Measurements from ENCODE around the gene NUDT16. TPM values are rescaled to one million over a fixed set of nuclear protein-coding genes. Genes with fewer than 3 reads are reported as not detected.

The NUDT16 gene
- total RNA-seq, 2 experiments from 2014 or later: 4.7 to 5.7 TPM

GRCh38 chr3:131350506-131350905 is 31.1 kb upstream of the NUDT16 start:
- POLR2A ChIA-PET: no interaction called here
- H3K9me3 ChIP-seq (ENCODE audit: control insufficient read depth in 1 of 2, insufficient read depth in 1 of 2, low read length in 2 of 2): no peaks in the 10 kb centered on the region
- Mint-ChIP-seq H3K4me1 (ENCODE audit: low read depth) (no peaks in the 10 kb centered on the region), H3K27me3 (no peaks in the 10 kb centered on the region), H3K4me3 (no peak overlapping the region), H3K9me3 (no peaks in the 10 kb centered on the region), H3K36me3 (ENCODE audit: low read depth) (no peaks in the 10 kb centered on the region), H3K27ac (no peak overlapping the region)
- H3K4me1 ChIP-seq (ENCODE audit: insufficient read depth, low read length): no peaks in the 10 kb centered on the region
- no peak overlapping the region for H3K4me3 ChIP-seq (ENCODE audit: low read length)
- no peaks in the 10 kb centered on the region for H3K36me3 ChIP-seq (ENCODE audit: insufficient read depth, low read length)
- TF ChIP-seq, protein P1, sequence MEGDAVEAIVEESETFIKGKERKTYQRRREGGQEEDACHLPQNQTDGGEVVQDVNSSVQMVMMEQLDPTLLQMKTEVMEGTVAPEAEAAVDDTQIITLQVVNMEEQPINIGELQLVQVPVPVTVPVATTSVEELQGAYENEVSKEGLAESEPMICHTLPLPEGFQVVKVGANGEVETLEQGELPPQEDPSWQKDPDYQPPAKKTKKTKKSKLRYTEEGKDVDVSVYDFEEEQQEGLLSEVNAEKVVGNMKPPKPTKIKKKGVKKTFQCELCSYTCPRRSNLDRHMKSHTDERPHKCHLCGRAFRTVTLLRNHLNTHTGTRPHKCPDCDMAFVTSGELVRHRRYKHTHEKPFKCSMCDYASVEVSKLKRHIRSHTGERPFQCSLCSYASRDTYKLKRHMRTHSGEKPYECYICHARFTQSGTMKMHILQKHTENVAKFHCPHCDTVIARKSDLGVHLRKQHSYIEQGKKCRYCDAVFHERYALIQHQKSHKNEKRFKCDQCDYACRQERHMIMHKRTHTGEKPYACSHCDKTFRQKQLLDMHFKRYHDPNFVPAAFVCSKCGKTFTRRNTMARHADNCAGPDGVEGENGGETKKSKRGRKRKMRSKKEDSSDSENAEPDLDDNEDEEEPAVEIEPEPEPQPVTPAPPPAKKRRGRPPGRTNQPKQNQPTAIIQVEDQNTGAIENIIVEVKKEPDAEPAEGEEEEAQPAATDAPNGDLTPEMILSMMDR (IDR thresholded peaks at IDR 0.05): no peak
- DNase-seq (no peak), ATAC-seq (ENCODE audit: poor library complexity) (no peak)
- H3K27me3 ChIP-seq (ENCODE audit: control insufficient read depth in 1 of 2, insufficient read depth in 2 of 2, low read length in 2 of 2): no peaks in the 10 kb centered on the region
- CTCF ChIA-PET: no interaction called here
- intact Hi-C loops (cut with DNase I, micrococcal nuclease): no loop called here
- H3K27ac ChIP-seq (ENCODE audit: low read depth in 1 of 2, low read length in 2 of 2): no peak overlapping the region

DNA sequence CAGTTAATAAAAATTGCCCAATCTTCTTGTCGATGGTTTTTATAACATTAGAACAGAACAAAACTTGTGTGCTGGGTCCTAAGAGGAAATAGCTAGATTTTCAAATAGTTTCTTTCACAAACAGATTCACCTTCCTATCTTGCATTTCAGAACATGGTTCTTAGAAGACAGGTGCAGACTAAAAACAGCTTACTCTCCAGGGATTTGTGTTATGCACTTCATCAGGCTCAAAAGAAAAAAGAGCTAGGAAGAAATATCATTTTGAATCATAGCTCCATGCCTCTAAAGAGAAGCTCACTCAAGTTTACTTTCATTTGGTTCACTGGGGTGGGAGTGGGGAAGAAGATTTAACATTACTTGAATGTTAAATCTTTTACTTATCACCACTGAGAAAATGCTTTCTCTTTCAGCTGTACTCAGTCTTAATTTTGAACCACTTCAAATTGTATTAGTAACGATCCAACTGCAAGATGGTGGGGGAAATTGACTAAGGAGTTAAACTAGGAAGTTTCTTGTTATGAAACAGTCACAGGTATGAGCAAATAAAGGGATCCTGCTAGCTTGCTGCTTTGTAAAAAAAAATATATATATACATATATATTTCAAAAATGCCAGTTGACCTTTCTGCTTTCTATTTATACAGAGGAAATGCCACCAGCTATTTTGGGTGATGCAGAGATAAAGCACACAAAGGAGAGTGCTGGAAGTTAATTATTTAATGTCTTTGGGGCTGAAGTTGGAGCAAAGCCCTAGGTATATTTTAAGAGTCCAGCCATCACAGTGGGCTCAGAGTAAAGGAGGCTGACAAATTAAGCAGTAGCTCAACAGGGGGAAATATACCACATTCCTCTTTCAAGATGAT is 28.3 kb upstream of the NUDT16 start:
- Mint-ChIP-seq H3K36me3 (ENCODE audit: low read depth) (no peaks in the 10 kb centered on the region), H3K4me1 (ENCODE audit: low read depth) (no peaks in the 10 kb centered on the region), H3K4me3 (no peak overlapping the region), H3K27me3 (peaks cover 6% of the 10 kb centered on the region), H3K9me3 (no peaks in the 10 kb centered on the region), H3K27ac (no peak overlapping the region)
- TF ChIP-seq, protein P1 (IDR thresholded peaks at IDR 0.05): no peak
- POLR2A ChIA-PET: no interaction called here
- CTCF ChIA-PET: no interaction called here
- H3K36me3 ChIP-seq (ENCODE audit: insufficient read depth, low read length): no peaks in the 10 kb centered on the region
- H3K27me3 ChIP-seq (ENCODE audit: control insufficient read depth in 1 of 2, insufficient read depth in 2 of 2, low read length in 2 of 2): no peaks in the 10 kb centered on the region
- intact Hi-C loops (cut with DNase I, micrococcal nuclease): no loop called here
- DNase-seq: no peak
- no peak overlapping the region for H3K4me3 ChIP-seq (ENCODE audit: low read length)
- no peaks in the 10 kb centered on the region for H3K4me1 ChIP-seq (ENCODE audit: insufficient read depth, low read length)
- H3K27ac ChIP-seq (ENCODE audit: low read depth in 1 of 2, low read length in 2 of 2): no peak overlapping the region
- H3K9me3 ChIP-seq (ENCODE audit: control insufficient read depth in 1 of 2, insufficient read depth in 1 of 2, low read length in 2 of 2): no peaks in the 10 kb centered on the region
- ATAC-seq (ENCODE audit: poor library complexity): no peak

DNA sequence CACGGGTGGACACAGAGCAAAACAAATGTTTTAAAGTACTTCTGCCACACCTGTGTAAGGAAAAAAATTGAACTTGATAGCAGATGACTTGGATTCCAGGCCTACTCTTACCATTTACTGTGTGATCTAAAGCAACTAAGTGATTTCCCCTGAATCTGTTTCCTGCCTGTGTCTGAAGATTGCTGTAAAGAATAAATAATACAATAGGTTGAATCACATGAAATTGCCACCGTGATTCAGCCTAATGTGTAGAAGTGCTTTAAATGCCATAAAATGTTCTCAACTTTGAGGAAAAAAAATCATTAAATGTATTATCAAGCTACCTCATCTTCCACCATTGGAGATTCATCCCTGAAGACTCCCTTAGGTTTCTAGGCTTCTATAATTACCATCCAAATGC is 27.6 kb upstream of the NUDT16 start:
- Mint-ChIP-seq H3K4me3 (no peak overlapping the region), H3K36me3 (ENCODE audit: low read depth) (no peaks in the 10 kb centered on the region), H3K4me1 (ENCODE audit: low read depth) (no peaks in the 10 kb centered on the region), H3K27me3 (peaks cover 11% of the 10 kb centered on the region), H3K9me3 (no peaks in the 10 kb centered on the region), H3K27ac (no peak overlapping the region)
- Histone ChIP-seq H3K36me3 (ENCODE audit: insufficient read depth, low read length) (no peaks in the 10 kb centered on the region), H3K4me1 (ENCODE audit: insufficient read depth, low read length) (no peaks in the 10 kb centered on the region), H3K4me3 (ENCODE audit: low read length) (no peak overlapping the region), H3K27me3 (ENCODE audit: control insufficient read depth in 1 of 2, insufficient read depth in 2 of 2, low read length in 2 of 2) (peaks cover 0 to 5% of the 10 kb centered on the region in 2 experiments), H3K9me3 (ENCODE audit: control insufficient read depth in 1 of 2, insufficient read depth in 1 of 2, low read length in 2 of 2) (no peaks in the 10 kb centered on the region), H3K27ac (ENCODE audit: low read depth in 1 of 2, low read length in 2 of 2) (no peak overlapping the region)
- ATAC-seq (ENCODE audit: poor library complexity) (no peak), DNase-seq (no peak)
- intact Hi-C loops (cut with DNase I, micrococcal nuclease): no loop called here
- TF ChIP-seq, protein P1 (IDR thresholded peaks at IDR 0.05): no peak
- ChIA-PET POLR2A (no interaction called here), CTCF (no interaction called here)
